HG03159 (cell line): ENCODE results near the gene LCP1.
A peak's percentile ranks its signal among the peaks of the same experiment; 100 is the strongest.

Experiments
- ATAC-seq: cut with Tn5 transposase; IDR thresholded peaks from one replicate; pipeline ENCODE4 v1.9.1; 2021; ENCODE audit warnings: mild to moderate bottlenecking, moderate library complexity; ENCODE audit not compliant: unreplicated experiment

Gene LCP1

DNA sequence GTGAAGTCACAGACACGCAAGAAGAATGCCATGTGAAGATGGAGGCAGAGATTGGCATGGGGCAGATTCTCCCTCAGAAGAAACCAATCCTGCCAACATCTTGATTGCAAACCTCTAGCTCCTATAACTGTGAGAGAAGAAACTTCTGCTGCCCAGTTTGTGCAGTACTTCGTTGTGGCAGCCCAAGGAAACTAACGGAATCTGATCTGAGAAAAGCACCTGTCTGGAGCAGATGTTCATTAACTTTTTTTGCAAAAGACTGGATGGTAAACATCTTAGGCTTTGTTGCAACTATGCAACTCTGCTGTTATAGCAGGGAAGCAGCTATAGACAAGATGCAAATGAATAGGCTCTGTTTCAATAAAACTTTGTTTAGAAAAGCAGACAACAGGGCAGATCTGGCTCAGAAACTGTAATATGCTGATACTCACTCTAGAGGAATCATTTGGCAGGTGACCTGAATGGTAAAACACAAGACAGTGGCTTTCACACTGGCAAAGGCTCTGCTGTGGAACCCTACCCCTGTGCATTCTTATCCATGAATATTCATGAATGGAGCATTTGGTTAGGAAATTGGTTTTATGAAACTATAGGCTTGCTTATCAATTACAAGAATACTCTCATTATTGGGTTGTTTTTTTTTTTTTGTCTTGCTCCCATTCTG, 51.9 kb downstream of the LCP1 start:
- no peak for ATAC-seq

DNA sequence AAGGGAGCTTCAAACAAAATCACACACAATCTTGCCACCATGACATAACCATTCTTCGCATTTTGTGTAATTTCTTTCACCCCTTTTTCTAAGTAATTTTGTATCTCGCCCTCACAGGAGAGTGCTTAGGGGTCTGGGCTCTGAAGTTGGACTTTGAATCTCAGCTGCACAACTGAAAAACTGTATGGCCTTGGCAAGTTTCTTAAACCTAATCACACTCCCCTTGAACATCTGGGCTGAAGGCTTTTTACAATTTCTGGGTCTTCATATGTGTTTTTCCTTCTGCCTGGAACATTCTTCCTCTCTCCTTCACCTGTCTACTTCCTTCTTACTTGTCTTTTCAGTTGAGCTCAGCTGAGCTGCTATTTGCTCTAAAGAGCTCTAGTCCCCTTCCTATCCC, 52.9 kb downstream of the LCP1 start:
- no peak for ATAC-seq

- no peak for ATAC-seq
These were observed 54.5 kb downstream of the LCP1 start for GRCh38 chr13:46127358-46128023.

DNA sequence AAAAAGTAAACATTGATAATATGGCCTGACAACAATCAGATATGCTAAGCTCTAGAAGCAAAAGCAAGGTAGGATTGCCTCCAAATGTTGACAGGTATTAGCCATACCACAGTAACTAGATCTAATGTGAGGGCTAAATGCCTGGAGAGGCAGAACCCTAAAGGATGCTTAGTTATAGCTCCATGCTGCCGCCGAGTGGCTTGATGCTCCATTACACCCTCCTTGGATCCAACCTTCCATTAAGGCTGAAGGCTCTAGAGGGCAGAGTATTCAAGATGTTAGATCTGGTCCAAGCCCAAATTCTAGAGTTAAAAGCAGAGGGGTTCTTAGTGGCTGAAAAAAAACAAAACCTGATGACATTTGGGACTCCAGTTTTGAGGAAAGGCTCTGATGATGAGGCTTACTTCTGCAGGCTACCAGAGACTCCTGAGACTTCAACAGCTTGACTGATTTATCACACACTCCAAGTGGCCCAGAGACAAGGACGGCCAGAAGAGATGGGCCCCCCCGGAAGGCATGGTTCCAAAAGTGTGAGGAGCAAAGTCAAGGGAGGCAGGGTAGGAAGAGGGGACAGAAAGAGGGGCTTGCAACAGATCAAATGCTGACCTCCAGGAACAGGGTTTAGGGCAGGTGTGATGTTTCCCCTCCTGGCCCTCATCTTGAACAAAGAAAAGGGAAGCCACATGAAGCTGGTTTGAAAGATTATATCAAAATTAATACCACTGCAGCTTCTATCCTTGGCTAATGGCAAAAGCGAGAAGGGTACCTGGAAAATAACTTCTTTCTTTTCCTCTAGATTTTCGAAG, 55.2 kb downstream of the LCP1 start:
- peak; percentile 61 for ATAC-seq

- ATAC-seq, result no peak
These were observed 55.9 kb downstream of the LCP1 start for GRCh38 chr13:46126056-46126455.

DNA sequence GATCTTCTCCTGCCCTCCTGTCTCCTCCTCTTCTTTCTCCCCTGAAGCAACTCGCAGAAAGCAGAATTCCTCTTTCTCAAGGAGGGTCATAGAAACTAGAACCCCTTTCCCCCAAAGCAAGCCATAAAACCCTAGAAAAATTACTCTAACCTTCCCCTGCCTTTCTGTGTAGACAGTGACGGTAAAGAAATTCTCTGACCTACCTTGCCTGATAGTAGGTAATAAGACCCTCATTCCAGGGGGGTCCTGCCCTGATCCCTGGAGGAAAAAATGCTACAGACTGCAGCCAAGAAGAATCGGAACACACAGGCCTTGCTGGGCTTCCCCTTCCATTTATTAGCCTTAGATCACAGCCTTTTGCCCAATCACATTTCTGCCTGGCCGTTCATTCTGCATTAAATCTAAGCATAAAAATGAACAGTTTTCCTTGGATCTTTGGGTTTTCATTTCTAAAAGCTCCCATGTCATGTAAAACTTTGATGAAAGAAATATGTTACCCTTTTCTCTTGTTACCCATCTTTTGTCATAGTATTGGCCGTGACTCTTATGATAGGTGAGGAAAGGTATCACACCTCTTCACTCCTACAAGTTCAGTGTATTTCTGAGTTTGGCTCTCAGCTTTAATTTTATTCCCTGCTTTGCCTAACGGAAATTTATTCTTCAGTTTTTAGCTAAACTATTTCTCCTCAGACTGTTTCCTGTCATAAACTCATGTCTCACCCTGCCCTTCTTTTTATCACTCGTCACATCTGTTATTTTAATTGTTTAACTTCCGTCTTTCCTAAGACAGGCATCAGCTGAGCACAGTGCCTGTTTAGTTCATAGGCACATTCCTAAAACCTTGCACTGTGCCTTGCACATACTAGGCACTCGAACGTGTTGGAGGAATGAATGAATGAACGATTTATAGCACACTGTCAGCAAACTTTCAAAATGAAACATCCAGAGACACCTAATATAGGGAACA, 56.7 kb downstream of the LCP1 start:
- no peak for ATAC-seq

GRCh38 chr13:46124531-46124966, 57.4 kb downstream of the LCP1 start:
- no peak for ATAC-seq

- no peak for ATAC-seq
These were observed 59.7 kb downstream of the LCP1 start for GRCh38 chr13:46122304-46122703.

DNA sequence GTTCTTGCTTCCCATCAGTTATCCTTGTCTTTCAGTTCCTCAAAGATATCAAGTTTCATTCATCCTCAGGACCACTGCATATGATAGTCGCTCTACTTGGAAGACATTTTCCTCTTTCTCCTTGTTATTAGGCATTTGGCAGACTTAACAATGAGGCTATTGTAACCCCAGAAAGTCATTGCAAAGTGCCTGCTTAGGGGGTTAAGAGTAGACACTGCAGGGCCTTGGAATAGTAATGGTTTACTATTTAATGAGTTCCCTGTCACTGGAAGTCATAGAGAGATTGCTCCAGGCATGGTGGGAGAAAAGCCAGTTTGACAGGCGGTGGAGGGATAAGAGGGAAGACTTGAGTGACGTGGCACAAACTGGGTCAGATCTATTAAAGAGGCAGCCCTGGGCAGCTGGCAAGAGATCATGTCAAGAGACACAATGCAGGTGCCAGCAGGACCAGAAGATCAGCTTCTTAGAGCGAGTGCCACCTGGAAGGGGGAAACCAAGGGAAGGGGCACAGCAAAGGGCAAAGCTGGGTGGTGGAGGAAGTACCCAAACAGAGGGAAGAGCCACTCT, 60.3 kb downstream of the LCP1 start:
- no peak for ATAC-seq

DNA sequence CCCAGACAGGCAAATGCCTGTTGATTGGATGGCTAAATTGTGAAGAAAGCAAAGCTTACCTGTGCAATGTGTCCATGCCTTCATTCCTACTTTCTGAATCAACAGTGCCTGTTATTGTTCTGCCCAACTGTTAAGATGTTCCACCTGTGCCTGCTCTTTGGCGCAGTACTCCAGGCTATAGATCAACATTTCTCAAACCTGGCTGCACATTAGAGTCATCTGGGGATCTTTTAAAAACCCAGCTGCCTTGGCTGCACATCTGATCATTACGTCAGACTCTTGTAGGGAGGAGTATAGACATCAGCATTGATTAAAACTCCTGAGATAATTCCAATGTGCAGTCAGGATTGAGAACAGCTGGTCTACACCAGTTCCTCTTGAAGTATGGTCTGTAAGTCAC, 60.9 kb downstream of the LCP1 start:
- ATAC-seq, result no peak

GRCh38 chr13:46119883-46120614, 61.9 kb downstream of the LCP1 start:
- no peak for ATAC-seq

DNA sequence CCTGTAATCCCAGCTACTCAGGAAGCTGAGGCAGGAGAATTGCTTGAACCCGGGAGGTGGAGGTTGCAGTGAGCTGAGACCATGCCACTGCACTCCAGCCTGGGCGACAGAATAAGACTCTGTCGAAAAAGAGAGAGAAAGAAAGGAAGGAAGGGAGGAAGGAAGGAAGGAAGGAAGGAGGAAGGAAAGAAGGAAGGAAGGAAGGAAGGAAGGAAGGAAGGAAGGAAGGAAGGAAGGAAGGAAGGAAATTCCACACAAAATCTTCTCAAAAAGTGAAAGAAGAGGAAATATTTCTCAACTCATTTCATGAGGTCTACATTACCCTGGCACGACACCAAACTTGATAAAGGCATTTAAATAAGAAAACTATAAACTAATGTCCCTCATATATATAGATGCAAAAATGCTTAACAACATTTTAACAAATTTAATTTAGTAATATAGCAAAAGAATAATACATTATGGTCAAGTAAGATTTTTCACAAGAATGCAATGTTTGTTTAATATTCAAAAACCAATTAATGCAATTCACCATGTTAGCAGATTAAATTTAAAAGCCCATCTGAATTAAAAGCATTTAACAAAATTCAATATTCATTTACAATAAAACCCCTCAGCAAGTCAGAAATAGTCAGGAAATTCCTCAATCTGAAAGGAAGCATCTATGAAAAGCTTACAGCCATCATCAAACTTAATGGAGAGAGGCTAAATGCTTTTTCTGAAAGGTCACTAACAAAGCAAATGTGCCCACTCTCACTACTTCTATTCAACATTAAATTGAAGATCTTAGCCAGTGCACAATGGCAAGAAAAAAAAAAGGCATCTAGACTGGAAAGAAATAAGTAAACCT, 65.1 kb downstream of the LCP1 start:
- ATAC-seq, result no peak

DNA sequence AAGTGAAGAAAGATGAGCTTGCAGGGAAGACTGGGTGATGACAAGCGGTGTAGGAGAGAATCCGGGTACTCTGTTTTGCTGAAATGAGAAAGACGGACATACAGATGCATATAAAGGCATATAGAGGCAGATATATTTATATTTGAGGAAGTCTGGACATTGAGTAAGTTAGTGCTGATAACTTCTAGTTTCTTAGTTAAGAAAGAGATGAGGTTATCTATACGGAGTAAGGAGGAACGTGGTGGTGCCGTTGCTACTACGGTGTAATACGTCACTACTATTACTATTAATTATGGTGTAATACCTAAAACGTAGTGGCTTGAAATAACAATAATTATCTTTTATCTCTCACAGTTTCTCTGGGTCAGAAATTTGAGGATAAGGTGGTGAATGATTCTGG, 67.4 kb downstream of the LCP1 start:
- ATAC-seq, result no peak

DNA sequence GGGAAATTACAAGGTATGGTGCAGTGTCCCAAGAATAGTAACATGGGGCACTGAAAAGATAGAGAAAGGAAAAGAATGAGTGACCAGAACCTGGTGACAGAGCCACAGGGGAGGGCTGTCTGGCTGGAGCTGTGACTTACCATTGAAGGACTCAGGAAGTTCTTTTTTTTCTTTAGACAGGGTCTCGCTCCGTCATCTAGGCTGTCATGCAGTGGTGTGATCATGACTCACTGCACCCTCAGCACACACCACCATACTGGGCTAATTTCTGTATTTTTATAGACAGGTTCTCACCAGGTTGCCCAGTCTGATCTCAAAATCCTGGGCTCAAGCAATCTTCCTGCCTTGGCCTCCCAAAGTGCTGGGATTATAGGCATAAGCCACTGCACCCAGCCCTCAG, 68.4 kb downstream of the LCP1 start:
- ATAC-seq, result no peak

DNA sequence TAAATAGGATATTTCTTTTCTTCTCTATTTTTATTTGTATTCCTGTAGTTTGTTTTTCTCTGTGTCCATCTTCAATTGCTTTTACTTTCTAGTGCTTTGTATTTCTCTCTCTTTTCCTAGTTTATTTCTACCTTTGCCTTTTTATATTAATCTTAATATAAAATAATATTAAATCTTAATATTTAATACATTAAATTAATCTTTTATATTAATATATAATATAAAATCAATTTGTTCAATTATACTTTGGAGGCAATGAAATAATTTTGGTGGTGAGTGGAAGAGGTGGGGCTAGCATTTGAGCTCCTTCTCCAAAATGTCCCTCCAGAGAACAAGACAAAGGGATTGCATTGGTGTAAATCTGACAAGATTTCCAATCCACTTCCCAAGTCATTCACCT, 70.8 kb downstream of the LCP1 start:
- no peak for ATAC-seq

- ATAC-seq, result no peak
These were observed 72.5 kb downstream of the LCP1 start for GRCh38 chr13:46109451-46109850.

- ATAC-seq, result no peak
These were observed 75.1 kb downstream of the LCP1 start for GRCh38 chr13:46106839-46107371.

DNA sequence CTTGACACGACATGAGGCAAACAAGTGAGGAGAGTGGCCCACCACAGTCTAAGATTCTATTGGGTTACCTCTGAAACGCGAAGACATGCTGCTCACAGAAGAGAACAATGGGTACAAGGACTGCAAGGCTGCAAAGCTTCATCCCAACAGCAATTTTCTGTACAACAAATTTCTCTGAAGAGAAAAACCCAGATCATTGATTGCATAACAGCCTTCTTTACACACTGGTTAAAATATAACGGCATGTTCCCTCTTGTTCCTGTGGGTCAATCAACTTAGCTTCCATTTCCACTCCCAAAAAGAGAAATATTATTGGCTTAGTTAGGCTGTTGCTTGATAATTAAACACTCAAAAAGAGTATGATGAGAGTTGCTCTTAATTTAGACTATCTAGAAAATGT, 77.1 kb downstream of the LCP1 start, which contains the start of gene CPB2:
TSS of gene CPB2 (minus strand) at position 166 of the 400 bp plus-strand sequence. CDS start at position 142, 24 bp downstream.
- ATAC-seq, result no peak
